T-cell (primary cell): ENCODE data around the gene ZNF480. TPM values are rescaled to one million over a fixed set of nuclear protein-coding genes. Genes with fewer than 3 reads are reported as not detected.

ENCODE experiments used
- ATAC-seq, 4 experiments: fragments of 200-7000 bp in 3 of 4; fragments of 150-1000 bp in 1 of 4; cut with Tn5 transposase; replicated peaks in 1 of 4; 1 replicate in 3 of 4; 2 replicates in 1 of 4; pipeline ENCODE4 v1.10.0; 2021; ENCODE audit warnings: moderate library complexity in 3 of 4, mild to moderate bottlenecking in 2 of 4, moderate number of reproducible peaks in 1 of 4
- CTCF ChIA-PET, 2 donors: fragments of 300-600 bp; sonication (Branson Sonifier 250); formaldehyde crosslinking; loops; one replicate each; lab custom pipeline; 2022; ENCODE audit warnings: antibody characterized with exemption in 2 of 2; lab: Charles Lee
- POLR2A ChIA-PET, 2 donors: fragments of 300-600 bp; sonication (Branson Sonifier 250); formaldehyde crosslinking; loops; one replicate each; lab custom pipeline; 2022; ENCODE audit warnings: antibody characterized with exemption in 2 of 2; lab: Charles Lee
- DNase-seq, 35 experiments: peaks; one replicate each; pipeline versions ENCODE4 v3.0.0 to v3.0.0-alpha.2; 2013 to 2023
- H3K27ac ChIP-seq: one replicate; pipeline ENCODE4 v1.5.1; 2013; ENCODE audit warnings: low read length
- H3K27me3 ChIP-seq, 2 experiments: replicated peaks in 1 of 2; 1 replicate in 1 of 2; 2 replicates in 1 of 2; pipeline versions ENCODE4 v1.6.1 to v1.7.0; 2013; ENCODE audit warnings: low read length in 1 of 2, mixed read lengths in 1 of 2; ENCODE audit not compliant: control insufficient read depth in 2 of 2, insufficient read depth in 2 of 2; ENCODE audit errors: extremely low read depth in 1 of 2
- H3K36me3 ChIP-seq, 2 donors: 1 replicate in 1 of 2; 2 replicates in 1 of 2; pipeline versions ENCODE4 v1.6.1 to v1.7.0; 2013; ENCODE audit warnings: low read length in 1 of 2; ENCODE audit not compliant: control insufficient read depth in 2 of 2, insufficient read depth in 1 of 2; ENCODE audit errors: extremely low read depth in 1 of 2
- H3K4me1 ChIP-seq, 2 experiments: 1 replicate in 1 of 2; 2 replicates in 1 of 2; pipeline versions ENCODE4 v1.6.1 to v1.7.0; 2013; ENCODE audit warnings: low read length in 2 of 2, mixed read lengths in 1 of 2; ENCODE audit not compliant: insufficient read depth in 2 of 2, control insufficient read depth in 1 of 2; ENCODE audit errors: extremely low read depth in 1 of 2
- H3K4me3 ChIP-seq, 2 donors: 1 replicate in 1 of 2; 2 replicates in 1 of 2; pipeline versions ENCODE4 v1.5.1 to v1.7.0; 2013; ENCODE audit warnings: mild to moderate bottlenecking in 2 of 2, low read length in 1 of 2, moderate library complexity in 1 of 2; ENCODE audit not compliant: control insufficient read depth in 1 of 2; ENCODE audit errors: extremely low read depth in 1 of 2
- H3K9me3 ChIP-seq: 2 replicates; pipeline ENCODE4 v1.7.0; 2013
- H3K27ac Mint-ChIP-seq, 2 donors: one replicate each; pipeline ENCODE4 v1.8.0; 2020 to 2021; ENCODE audit warnings: mild to moderate bottlenecking in 2 of 2, mixed read lengths in 2 of 2
- H3K27me3 Mint-ChIP-seq, 2 donors: one replicate each; pipeline ENCODE4 v1.8.0; 2021 to 2022; ENCODE audit warnings: mixed read lengths in 2 of 2
- H3K36me3 Mint-ChIP-seq: one replicate; pipeline ENCODE4 v1.8.0; 2021; ENCODE audit warnings: mixed read lengths
- H3K4me1 Mint-ChIP-seq, 3 donors: one replicate each; pipeline ENCODE4 v1.8.0; 2020 to 2022; ENCODE audit warnings: mixed read lengths in 3 of 3, mild to moderate bottlenecking in 1 of 3
- H3K4me3 Mint-ChIP-seq, 3 donors: one replicate each; pipeline ENCODE4 v1.8.0; 2020 to 2022; ENCODE audit warnings: mild to moderate bottlenecking in 3 of 3, mixed read lengths in 3 of 3, moderate library complexity in 3 of 3
- H3K9me3 Mint-ChIP-seq, 3 donors: one replicate each; pipeline ENCODE4 v1.8.0; 2020 to 2022; ENCODE audit warnings: mixed read lengths in 3 of 3
- WGBS: methylation state at CpG from one replicate; pipeline ENCODE4 v1.1.5; 2013; ENCODE audit warnings: missing lambda C conversion rate; ENCODE audit not compliant: insufficient coverage; 5-methylcytosine and 5-hydroxymethylcytosine counted together
- total RNA-seq, 35 experiments: library from RNA in 6 of 35; stranded (reverse) in 6 of 35; fragments of 120-200 nt in 1 of 35; gene quantifications; one replicate each; pipeline versions ENCODE4 v1.2.1 to v1.2.4 and lab custom pipeline; 2013 to 2026

The ZNF480 gene
- total RNA-seq, 5 donors from 2014 or later (not counting 1 experiment from before 2014, with no cell fraction given): 9.3 to 22.1 (median 18.9) TPM

GRCh38 chr19:52270266-52270885 lies 26.6 kb upstream of the ZNF480 start:
- ATAC-seq: no peak
- Mint-ChIP-seq H3K27ac (peak overlapping the region; percentile 93 to 94), H3K4me3 (peak overlapping the region; percentile 88 to 98 (median 95)), H3K36me3 (peaks cover 46% of the 10 kb centered on the region), H3K4me1 (peaks cover 37 to 53% (median 46%) of the 10 kb centered on the region in 3 donors), H3K27me3 (no peaks in the 10 kb centered on the region), H3K9me3 (peaks cover 12 to 19% (median 17%) of the 10 kb centered on the region in 3 donors)
- CTCF ChIA-PET: no interaction called here
- POLR2A ChIA-PET: no interaction called here
- Histone ChIP-seq H3K4me3 (peak overlapping the region; percentile 97), H3K27me3 (no peaks in the 10 kb centered on the region), H3K36me3 (peaks cover 6 to 23% of the 10 kb centered on the region in 2 donors), H3K9me3 (peaks cover 3% of the 10 kb centered on the region), H3K27ac (peak overlapping the region; percentile 93), H3K4me1 (peaks cover 6 to 41% of the 10 kb centered on the region in 2 experiments)
- DNase-seq: peak in 3 of 35 experiments; percentile 2 to 30 (median 10)
- 17% methylated on average over 11 of the region's 11 CpGs for WGBS

GRCh38 chr19:52273301-52273700 lies 23.7 kb upstream of the ZNF480 start:
- Mint-ChIP-seq H3K4me3 (peak overlapping the region in 1 of 3 donors; percentile 43), H3K36me3 (peaks cover 65% of the 10 kb centered on the region), H3K9me3 (peaks cover 12 to 26% (median 24%) of the 10 kb centered on the region in 3 donors), H3K4me1 (peaks cover 49 to 79% (median 63%) of the 10 kb centered on the region in 3 donors), H3K27ac (no peak overlapping the region), H3K27me3 (no peaks in the 10 kb centered on the region)
- Histone ChIP-seq H3K9me3 (peaks cover 3% of the 10 kb centered on the region), H3K36me3 (peaks cover 19 to 29% of the 10 kb centered on the region in 2 donors), H3K27me3 (no peaks in the 10 kb centered on the region), H3K4me3 (no peak overlapping the region), H3K27ac (no peak overlapping the region), H3K4me1 (peaks cover 6 to 54% of the 10 kb centered on the region in 2 experiments)
- ATAC-seq: no peak
- POLR2A ChIA-PET: no interaction called here
- CTCF ChIA-PET: no interaction called here
- no peak for DNase-seq
- WGBS: 90% methylated on average over 2 of the region's 2 CpGs

GRCh38 chr19:52274191-52274590 lies 22.8 kb upstream of the ZNF480 start:
- peak overlapping the region; percentile 9 to 43 (median 10) for H3K4me3 Mint-ChIP-seq
- peaks cover 74% of the 10 kb centered on the region for H3K36me3 Mint-ChIP-seq
- H3K27me3 Mint-ChIP-seq: no peaks in the 10 kb centered on the region
- H3K27ac ChIP-seq: no peak overlapping the region
- POLR2A ChIA-PET: no interaction called here
- H3K9me3 ChIP-seq: peaks cover 3% of the 10 kb centered on the region
- peaks cover 58 to 84% (median 67%) of the 10 kb centered on the region in 3 donors for H3K4me1 Mint-ChIP-seq
- H3K27ac Mint-ChIP-seq: no peak overlapping the region
- peaks cover 19 to 29% of the 10 kb centered on the region in 2 donors for H3K36me3 ChIP-seq
- CTCF ChIA-PET: interaction anchor here (0.6 kb wide), 2 partner anchors 370 to 589 kb away, joined by 6 to 8 read pairs; no protein-coding TSS in a partner anchor
- no peaks in the 10 kb centered on the region for H3K27me3 ChIP-seq
- no peak overlapping the region for H3K4me3 ChIP-seq
- DNase-seq (no peak), ATAC-seq (no peak)
- H3K4me1 ChIP-seq: peaks cover 6 to 48% of the 10 kb centered on the region in 2 experiments
- 100% methylated on average over 3 of the region's 5 CpGs for WGBS
- H3K9me3 Mint-ChIP-seq: peaks cover 17 to 34% (median 31%) of the 10 kb centered on the region in 3 donors

- Histone ChIP-seq H3K9me3 (peaks cover 3% of the 10 kb centered on the region), H3K27ac (no peak overlapping the region), H3K4me1 (peaks cover under 1 to 37% of the 10 kb centered on the region in 2 experiments), H3K4me3 (no peak overlapping the region), H3K36me3 (peaks cover 19 to 29% of the 10 kb centered on the region in 2 donors), H3K27me3 (no peaks in the 10 kb centered on the region)
- POLR2A ChIA-PET: no interaction called here
- Mint-ChIP-seq H3K36me3 (peaks cover 68% of the 10 kb centered on the region), H3K27me3 (no peaks in the 10 kb centered on the region), H3K27ac (no peak overlapping the region), H3K4me1 (peaks cover 48 to 73% (median 60%) of the 10 kb centered on the region in 3 donors), H3K4me3 (no peak overlapping the region), H3K9me3 (peaks cover 17 to 38% (median 34%) of the 10 kb centered on the region in 3 donors)
- DNase-seq (no peak), ATAC-seq (no peak)
- WGBS: no CpG with 5 or more reads among the region's 5 CpGs
- CTCF ChIA-PET: no interaction called here
Measured at GRCh38 chr19:52275988-52276387, 21.0 kb upstream of the ZNF480 start.

- POLR2A ChIA-PET: no interaction called here
Measured at GRCh38 chr19:52277471-52277870, 19.5 kb upstream of the ZNF480 start.

GRCh38 chr19:52286256-52286655 lies 10.7 kb upstream of the ZNF480 start:
- H3K27ac ChIP-seq: no peak overlapping the region
- H3K27ac Mint-ChIP-seq: no peak overlapping the region
- H3K4me3 ChIP-seq: no peak overlapping the region
- H3K4me3 Mint-ChIP-seq: no peak overlapping the region
- peaks cover 85% of the 10 kb centered on the region for H3K36me3 Mint-ChIP-seq
- CTCF ChIA-PET: interaction anchor here in 1 of 2 donors (0.7 kb wide), 1 partner anchor 19 kb away, joined by 3 read pairs; no protein-coding TSS in a partner anchor
- H3K4me1 ChIP-seq: no peaks in the 10 kb centered on the region
- H3K27me3 ChIP-seq: no peaks in the 10 kb centered on the region
- no peak for ATAC-seq
- POLR2A ChIA-PET: interaction anchor here in 1 of 2 donors (0.6 to 0.7 kb wide), 2 partner anchors 38 to 90 kb away, joined by 3 to 7 read pairs; no protein-coding TSS in a partner anchor
- peaks cover 11 to 46% (median 41%) of the 10 kb centered on the region in 3 donors for H3K9me3 Mint-ChIP-seq
- peaks cover 33% of the 10 kb centered on the region for H3K9me3 ChIP-seq
- peaks cover 0 to 4% (median 2%) of the 10 kb centered on the region in 3 donors for H3K4me1 Mint-ChIP-seq
- WGBS: no CpG with 5 or more reads among the region's 6 CpGs
- no peaks in the 10 kb centered on the region for H3K27me3 Mint-ChIP-seq
- no peak for DNase-seq
- H3K36me3 ChIP-seq: peaks cover 60 to 80% of the 10 kb centered on the region in 2 donors

More at GRCh38 chr19:52277471-52277870, 19.5 kb upstream of the ZNF480 start:
- Histone ChIP-seq H3K4me1 (peaks cover 0 to 29% of the 10 kb centered on the region in 2 experiments), H3K36me3 (peaks cover 23 to 32% of the 10 kb centered on the region in 2 donors), H3K27ac (no peak overlapping the region), H3K27me3 (no peaks in the 10 kb centered on the region), H3K4me3 (no peak overlapping the region), H3K9me3 (peaks cover 10% of the 10 kb centered on the region)
- ATAC-seq (no peak), DNase-seq (no peak)
- CTCF ChIA-PET: no interaction called here
- peaks cover 70% of the 10 kb centered on the region for H3K36me3 Mint-ChIP-seq
- H3K4me1 Mint-ChIP-seq: peaks cover 41 to 62% (median 52%) of the 10 kb centered on the region in 3 donors
- no peak overlapping the region for H3K27ac Mint-ChIP-seq
- no peaks in the 10 kb centered on the region for H3K27me3 Mint-ChIP-seq
- H3K4me3 Mint-ChIP-seq: peak overlapping the region in 1 of 3 donors; percentile 28
- WGBS: 94% methylated on average over 5 of the region's 6 CpGs
- H3K9me3 Mint-ChIP-seq: peaks cover 17 to 37% (median 33%) of the 10 kb centered on the region in 3 donors
